ENCODE data around the gene LUM.
A peak's percentile ranks its signal among the peaks of the same experiment; 100 is the strongest.

LUM gene

GRCh38 chr12:91109581-91110310 is 1.5 kb downstream of the LUM start:
- intact Hi-C loops (cut with DNase I; ENCODE audit: low total_unique reads), result no loop called here
- H3K9me3 ChIP-seq, result no peaks in the 10 kb centered on the region
- no peak for TF ChIP-seq CTCF (IDR thresholded peaks at IDR 0.05)
- H3K36me3 ChIP-seq, result no peaks in the 10 kb centered on the region
- no peak for DNase-seq
- H3K4me3 ChIP-seq, result peak overlapping the region in 1 of 2 donors; percentile 25
- H3K27me3 ChIP-seq, result no peaks in the 10 kb centered on the region
- H3K4me1 ChIP-seq, result peaks cover 0 to 4% (median 0%) of the 10 kb centered on the region in 4 donors
- H3K27ac ChIP-seq, result peak overlapping the region in 1 of 2 donors; percentile 24

GRCh38 chr12:91109148-91109564 is 2.1 kb downstream of the LUM start:
- peak; percentile 32 to 33 for TF ChIP-seq CTCF (IDR thresholded peaks at IDR 0.05)
- intact Hi-C loops (cut with DNase I; ENCODE audit: low total_unique reads), result no loop called here
- peak overlapping the region in 1 of 2 donors; percentile 24 for H3K27ac ChIP-seq

GRCh38 chr12:91108196-91108755 is 3.0 kb downstream of the LUM start:
- Histone ChIP-seq H3K36me3 (no peaks in the 10 kb centered on the region), H3K27me3 (no peaks in the 10 kb centered on the region), H3K4me3 (no peak overlapping the region), H3K9me3 (no peaks in the 10 kb centered on the region), H3K4me1 (peaks cover 0 to 4% (median 0%) of the 10 kb centered on the region in 4 donors), H3K27ac (no peak overlapping the region)
- DNase-seq, result no peak
- TF ChIP-seq CTCF (IDR thresholded peaks at IDR 0.05), result no peak
- intact Hi-C loops (cut with DNase I; ENCODE audit: low total_unique reads), result no loop called here

More at GRCh38 chr12:91109148-91109564, 2.1 kb downstream of the LUM start:
- Histone ChIP-seq H3K36me3 (no peaks in the 10 kb centered on the region), H3K27me3 (no peaks in the 10 kb centered on the region), H3K4me1 (peaks cover 0 to 4% (median 0%) of the 10 kb centered on the region in 4 donors), H3K4me3 (no peak overlapping the region), H3K9me3 (no peaks in the 10 kb centered on the region)
- DNase-seq, result peak; percentile 72 to 83

- H3K36me3 ChIP-seq, result no peaks in the 10 kb centered on the region
- no peak overlapping the region for H3K4me3 ChIP-seq
- intact Hi-C loops (cut with DNase I; ENCODE audit: low total_unique reads), result no loop called here
- H3K27me3 ChIP-seq, result no peaks in the 10 kb centered on the region
- H3K27ac ChIP-seq, result peak overlapping the region in 1 of 2 donors; percentile 4
- no peak for TF ChIP-seq CTCF (IDR thresholded peaks at IDR 0.05)
- H3K4me1 ChIP-seq, result peaks cover 0 to 2% (median 0%) of the 10 kb centered on the region in 4 donors
- no peak for DNase-seq
- H3K9me3 ChIP-seq, result no peaks in the 10 kb centered on the region
Measured at GRCh38 chr12:91106283-91106682, 5.0 kb downstream of the LUM start.

- no peaks in the 10 kb centered on the region for H3K27me3 ChIP-seq
- intact Hi-C loops (cut with DNase I; ENCODE audit: low total_unique reads), result no loop called here
- H3K36me3 ChIP-seq, result no peaks in the 10 kb centered on the region
- no peak for TF ChIP-seq CTCF (IDR thresholded peaks at IDR 0.05)
- no peak for DNase-seq
- no peak overlapping the region for H3K27ac ChIP-seq
- H3K4me1 ChIP-seq, result no peaks in the 10 kb centered on the region
- H3K9me3 ChIP-seq, result no peaks in the 10 kb centered on the region
- H3K4me3 ChIP-seq, result no peak overlapping the region
Measured at GRCh38 chr12:91105807-91106206, 5.5 kb downstream of the LUM start.
